BE2C (cell line): Measurements from ENCODE around the gene CLINT1.

Source experiments
- DNase-seq: peaks from one replicate; pipeline ENCODE4 v3.0.0-alpha.2; 2020
- H3K27me3 ChIP-seq: fragments of 250-450 bp; sonication (Bioruptor Pico); 2 replicates; pipeline ENCODE4 v1.5.1; 2020; ENCODE audit warnings: mild to moderate bottlenecking
- H3K36me3 ChIP-seq: fragments of 250-450 bp; sonication (Bioruptor Pico); 2 replicates; pipeline ENCODE4 v1.5.1; 2020; ENCODE audit warnings: mild to moderate bottlenecking
- H3K4me1 ChIP-seq: fragments of 250-450 bp; sonication (Bioruptor Pico); 2 replicates; pipeline ENCODE4 v1.5.1; 2020
- H3K4me3 ChIP-seq: 2 replicates; pipeline ENCODE4 v1.5.1; 2011; ENCODE audit warnings: low read depth, low read length
- H3K9me3 ChIP-seq: fragments of 250-450 bp; sonication (Bioruptor Pico); 2 replicates; pipeline ENCODE4 v1.5.1; 2020
- CTCF ChIP-seq: IDR thresholded peaks from 2 replicates; pipeline ENCODE4 v1.5.1; 2012; ENCODE audit warnings: mild to moderate bottlenecking, low read depth, low read length

CLINT1 gene

DNA sequence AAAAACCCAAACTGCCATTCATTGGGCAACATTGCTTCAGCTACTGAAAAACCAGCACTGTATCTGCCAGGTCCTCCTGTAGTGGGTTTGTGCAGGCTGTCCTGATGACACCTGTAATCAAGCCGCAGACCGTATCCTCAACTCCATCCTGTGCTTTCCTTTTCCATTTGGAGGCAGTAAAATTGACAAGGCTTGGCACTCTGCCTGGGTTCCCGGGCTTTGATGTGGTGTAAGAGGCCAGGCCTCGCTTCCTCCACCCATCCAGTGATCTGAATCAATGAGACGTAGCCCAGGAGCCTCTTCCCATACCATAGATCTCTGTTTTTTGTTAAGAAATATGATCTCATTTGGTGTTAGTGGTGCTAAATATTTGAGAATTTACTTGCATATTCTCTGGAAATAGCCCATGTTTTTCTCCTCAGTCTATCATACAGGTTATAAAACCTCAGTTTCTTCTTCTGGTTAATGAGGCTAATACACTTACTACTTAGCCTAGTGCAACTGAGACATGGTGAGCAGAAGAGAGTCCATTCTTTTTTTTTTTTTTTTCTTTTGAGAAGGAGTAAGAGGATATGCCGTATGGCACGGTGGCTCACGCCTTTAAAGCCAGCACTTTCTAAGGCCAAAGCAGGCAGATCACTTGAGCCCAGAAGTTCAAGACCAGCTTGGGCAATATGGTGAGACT is 80.7 kb downstream of the CLINT1 start:
- H3K36me3 ChIP-seq = no peaks in the 10 kb centered on the region
- peak; percentile 73 for DNase-seq
- no peaks in the 10 kb centered on the region for H3K9me3 ChIP-seq
- no peaks in the 10 kb centered on the region for H3K4me1 ChIP-seq
- no peaks in the 10 kb centered on the region for H3K27me3 ChIP-seq
- H3K4me3 ChIP-seq = no peak overlapping the region
- TF ChIP-seq CTCF = no peak

GRCh38 chr5:157772127-157772526 is 86.8 kb downstream of the CLINT1 start:
- no peaks in the 10 kb centered on the region for H3K36me3 ChIP-seq
- no peak for DNase-seq
- H3K4me1 ChIP-seq = no peaks in the 10 kb centered on the region
- H3K27me3 ChIP-seq = no peaks in the 10 kb centered on the region
- H3K9me3 ChIP-seq = no peaks in the 10 kb centered on the region
- no peak for TF ChIP-seq CTCF
- H3K4me3 ChIP-seq = no peak overlapping the region

GRCh38 chr5:157770665-157771064 is 88.3 kb downstream of the CLINT1 start:
- H3K27me3 ChIP-seq = no peaks in the 10 kb centered on the region
- peaks cover 2% of the 10 kb centered on the region; the same call in 1 of the 2 replicates for H3K4me1 ChIP-seq
- no peaks in the 10 kb centered on the region for H3K9me3 ChIP-seq
- TF ChIP-seq CTCF = no peak
- H3K36me3 ChIP-seq = no peaks in the 10 kb centered on the region
- no peak overlapping the region for H3K4me3 ChIP-seq
- no peak for DNase-seq

DNA sequence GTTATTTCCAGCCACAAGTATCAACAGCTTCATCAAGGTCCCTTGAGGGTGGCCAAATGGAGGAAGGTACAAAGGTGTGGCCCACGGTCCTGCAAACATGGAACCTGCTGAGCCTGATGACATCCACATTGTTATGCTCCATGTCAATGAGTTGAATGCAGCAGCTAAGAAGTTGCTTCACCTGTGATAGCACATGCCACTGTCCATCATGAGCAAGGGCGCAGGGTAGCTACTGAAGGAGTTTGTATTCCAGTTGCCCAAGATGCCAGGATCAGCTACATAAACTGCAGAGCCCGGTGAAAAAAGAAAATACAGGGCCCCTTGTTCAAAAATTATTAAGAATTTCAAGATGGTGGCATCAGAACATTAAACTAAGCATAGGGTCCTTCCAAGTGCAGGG is 91.3 kb downstream of the CLINT1 start:
- no peak for DNase-seq
- peaks cover 2% of the 10 kb centered on the region; the same call in 1 of the 2 replicates for H3K4me1 ChIP-seq
- no peak overlapping the region for H3K4me3 ChIP-seq
- H3K9me3 ChIP-seq = no peaks in the 10 kb centered on the region
- TF ChIP-seq CTCF = no peak
- no peaks in the 10 kb centered on the region for H3K27me3 ChIP-seq
- H3K36me3 ChIP-seq = no peaks in the 10 kb centered on the region

DNA sequence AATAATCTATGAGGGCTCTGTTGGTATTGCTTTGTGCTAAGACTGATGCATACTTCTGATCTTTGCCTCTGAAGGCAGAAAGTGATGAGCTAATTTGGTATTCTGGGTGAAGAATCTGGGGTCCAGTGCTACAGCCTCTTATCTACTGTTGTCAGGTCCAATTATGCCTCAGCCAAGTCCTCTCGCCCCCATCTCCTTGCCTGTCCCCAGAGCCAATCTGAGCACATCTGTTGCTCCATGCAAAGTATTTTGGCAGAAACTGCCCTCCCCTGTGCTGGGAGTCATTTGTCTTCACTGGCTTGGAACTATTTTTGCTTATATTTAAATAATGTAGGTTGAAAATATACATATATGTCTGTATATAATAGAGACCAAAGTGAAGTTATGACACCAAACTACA is 92.0 kb downstream of the CLINT1 start:
- H3K36me3 ChIP-seq = no peaks in the 10 kb centered on the region
- DNase-seq = no peak
- TF ChIP-seq CTCF = no peak
- H3K4me1 ChIP-seq = peaks cover 2% of the 10 kb centered on the region; the same call in 1 of the 2 replicates
- H3K9me3 ChIP-seq = no peaks in the 10 kb centered on the region
- H3K27me3 ChIP-seq = no peaks in the 10 kb centered on the region
- no peak overlapping the region for H3K4me3 ChIP-seq

GRCh38 chr5:157766442-157766841 is 92.5 kb downstream of the CLINT1 start:
- TF ChIP-seq CTCF = no peak
- no peak for DNase-seq
- H3K4me3 ChIP-seq = no peak overlapping the region
- H3K27me3 ChIP-seq = no peaks in the 10 kb centered on the region
- H3K4me1 ChIP-seq = peaks cover 2% of the 10 kb centered on the region; the same call in 1 of the 2 replicates
- no peaks in the 10 kb centered on the region for H3K9me3 ChIP-seq
- no peaks in the 10 kb centered on the region for H3K36me3 ChIP-seq
